Gastroesophageal sphincter (tissue), 3 donors: ENCODE results near the gene KIAA1755.

Experiments
- EP300 ChIP-seq: sonication (generic); formaldehyde crosslinking; IDR thresholded peaks from one replicate; pipeline ENCODE4 v1.6.1; 2017; ENCODE audit warnings: antibody characterized with exemption, mild to moderate bottlenecking
- POLR2A ChIP-seq, 2 donors: fragments of 450-650 bp; IDR thresholded peaks; one replicate each; pipeline ENCODE4 v1.6.1; 2017; ENCODE audit warnings: antibody characterized with exemption in 2 of 2, mild to moderate bottlenecking in 2 of 2, moderate library complexity in 1 of 2
- TF ChIP-seq, protein P1 (sequence below), 4 experiments: fragments of 200-600 bp in 2 of 4; fragments of 450-650 bp in 2 of 4; sonication (generic) in 1 of 4; IDR thresholded peaks; one replicate each; pipeline ENCODE4 v1.5.1; 2017 to 2019; ENCODE audit warnings: antibody characterized with exemption in 4 of 4, mild to moderate bottlenecking in 2 of 4, moderate library complexity in 2 of 4

DNA sequence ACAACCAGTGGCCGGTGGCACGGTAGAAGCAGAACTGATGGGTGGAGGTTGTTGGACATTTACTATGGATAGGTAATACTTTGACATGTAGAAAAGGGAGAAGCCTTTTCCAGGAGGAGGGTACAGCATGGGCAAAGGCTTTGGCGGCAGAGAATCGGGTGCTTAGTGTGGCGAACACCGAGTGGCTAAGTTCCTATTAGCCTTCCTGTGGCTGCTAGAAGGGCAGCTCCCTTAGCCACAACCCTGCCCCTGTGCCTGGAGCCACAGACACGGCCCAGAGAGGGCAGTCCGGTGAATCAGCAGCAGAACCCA, 57.6 kb downstream of the KIAA1755 start:
- TF ChIP-seq, protein P1, sequence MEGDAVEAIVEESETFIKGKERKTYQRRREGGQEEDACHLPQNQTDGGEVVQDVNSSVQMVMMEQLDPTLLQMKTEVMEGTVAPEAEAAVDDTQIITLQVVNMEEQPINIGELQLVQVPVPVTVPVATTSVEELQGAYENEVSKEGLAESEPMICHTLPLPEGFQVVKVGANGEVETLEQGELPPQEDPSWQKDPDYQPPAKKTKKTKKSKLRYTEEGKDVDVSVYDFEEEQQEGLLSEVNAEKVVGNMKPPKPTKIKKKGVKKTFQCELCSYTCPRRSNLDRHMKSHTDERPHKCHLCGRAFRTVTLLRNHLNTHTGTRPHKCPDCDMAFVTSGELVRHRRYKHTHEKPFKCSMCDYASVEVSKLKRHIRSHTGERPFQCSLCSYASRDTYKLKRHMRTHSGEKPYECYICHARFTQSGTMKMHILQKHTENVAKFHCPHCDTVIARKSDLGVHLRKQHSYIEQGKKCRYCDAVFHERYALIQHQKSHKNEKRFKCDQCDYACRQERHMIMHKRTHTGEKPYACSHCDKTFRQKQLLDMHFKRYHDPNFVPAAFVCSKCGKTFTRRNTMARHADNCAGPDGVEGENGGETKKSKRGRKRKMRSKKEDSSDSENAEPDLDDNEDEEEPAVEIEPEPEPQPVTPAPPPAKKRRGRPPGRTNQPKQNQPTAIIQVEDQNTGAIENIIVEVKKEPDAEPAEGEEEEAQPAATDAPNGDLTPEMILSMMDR (IDR thresholded peaks at IDR 0.05) = no peak
- TF ChIP-seq POLR2A (IDR thresholded peaks at IDR 0.05) = no peak
- no peak for TF ChIP-seq EP300
